Measurements from ENCODE around the gene MMEL1. TPM values are rescaled to one million over a fixed set of nuclear protein-coding genes. Genes with fewer than 3 reads are reported as not detected.

MMEL1 gene
- total RNA-seq, 2 experiments from 2014 or later: not detected

GRCh38 chr1:2610036-2610959, 22.5 kb downstream of the MMEL1 start:
- intact Hi-C loops (cut with micrococcal nuclease; ENCODE audit: unreplicated experiment): no loop called here
- H2AFZ ChIP-seq (ENCODE audit: low read length): no peak overlapping the region
- BruUV-seq (replicated peaks): no TSS peak
- no peaks in the 10 kb centered on the region for H3K36me3 ChIP-seq (ENCODE audit: insufficient read depth, low read length)
- no peak overlapping the region for H3K4me3 ChIP-seq (ENCODE audit: low read depth, low read length, poor library complexity, severe bottlenecking)
- H3K4me2 ChIP-seq (ENCODE audit: low read length): no peak overlapping the region
- CTCF ChIA-PET (ENCODE audit: unreplicated experiment): no interaction called here
- no peaks in the 10 kb centered on the region for H3K79me2 ChIP-seq (ENCODE audit: insufficient read depth, low read depth, low read length)
- H3K27ac ChIP-seq (ENCODE audit: low read depth, low read length, poor library complexity, severe bottlenecking): no peak overlapping the region
- TF ChIP-seq, protein P1, sequence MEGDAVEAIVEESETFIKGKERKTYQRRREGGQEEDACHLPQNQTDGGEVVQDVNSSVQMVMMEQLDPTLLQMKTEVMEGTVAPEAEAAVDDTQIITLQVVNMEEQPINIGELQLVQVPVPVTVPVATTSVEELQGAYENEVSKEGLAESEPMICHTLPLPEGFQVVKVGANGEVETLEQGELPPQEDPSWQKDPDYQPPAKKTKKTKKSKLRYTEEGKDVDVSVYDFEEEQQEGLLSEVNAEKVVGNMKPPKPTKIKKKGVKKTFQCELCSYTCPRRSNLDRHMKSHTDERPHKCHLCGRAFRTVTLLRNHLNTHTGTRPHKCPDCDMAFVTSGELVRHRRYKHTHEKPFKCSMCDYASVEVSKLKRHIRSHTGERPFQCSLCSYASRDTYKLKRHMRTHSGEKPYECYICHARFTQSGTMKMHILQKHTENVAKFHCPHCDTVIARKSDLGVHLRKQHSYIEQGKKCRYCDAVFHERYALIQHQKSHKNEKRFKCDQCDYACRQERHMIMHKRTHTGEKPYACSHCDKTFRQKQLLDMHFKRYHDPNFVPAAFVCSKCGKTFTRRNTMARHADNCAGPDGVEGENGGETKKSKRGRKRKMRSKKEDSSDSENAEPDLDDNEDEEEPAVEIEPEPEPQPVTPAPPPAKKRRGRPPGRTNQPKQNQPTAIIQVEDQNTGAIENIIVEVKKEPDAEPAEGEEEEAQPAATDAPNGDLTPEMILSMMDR (conservative IDR thresholded peaks at IDR 0.05; ENCODE audit: low read length): no peak
- H4K20me1 ChIP-seq (ENCODE audit: insufficient read depth, low read length): no peaks in the 10 kb centered on the region
- no peaks in the 10 kb centered on the region for H3K9me2 ChIP-seq (ENCODE audit: insufficient read depth, low read length)
- DNase-seq (ENCODE audit: low spot score): no peak
- POLR2A ChIA-PET: no interaction called here
- no peaks in the 10 kb centered on the region for H3K4me1 ChIP-seq (ENCODE audit: insufficient read depth, low read length, poor library complexity, severe bottlenecking)
- H3K9me3 ChIP-seq (ENCODE audit: low read length): no peaks in the 10 kb centered on the region

DNA sequence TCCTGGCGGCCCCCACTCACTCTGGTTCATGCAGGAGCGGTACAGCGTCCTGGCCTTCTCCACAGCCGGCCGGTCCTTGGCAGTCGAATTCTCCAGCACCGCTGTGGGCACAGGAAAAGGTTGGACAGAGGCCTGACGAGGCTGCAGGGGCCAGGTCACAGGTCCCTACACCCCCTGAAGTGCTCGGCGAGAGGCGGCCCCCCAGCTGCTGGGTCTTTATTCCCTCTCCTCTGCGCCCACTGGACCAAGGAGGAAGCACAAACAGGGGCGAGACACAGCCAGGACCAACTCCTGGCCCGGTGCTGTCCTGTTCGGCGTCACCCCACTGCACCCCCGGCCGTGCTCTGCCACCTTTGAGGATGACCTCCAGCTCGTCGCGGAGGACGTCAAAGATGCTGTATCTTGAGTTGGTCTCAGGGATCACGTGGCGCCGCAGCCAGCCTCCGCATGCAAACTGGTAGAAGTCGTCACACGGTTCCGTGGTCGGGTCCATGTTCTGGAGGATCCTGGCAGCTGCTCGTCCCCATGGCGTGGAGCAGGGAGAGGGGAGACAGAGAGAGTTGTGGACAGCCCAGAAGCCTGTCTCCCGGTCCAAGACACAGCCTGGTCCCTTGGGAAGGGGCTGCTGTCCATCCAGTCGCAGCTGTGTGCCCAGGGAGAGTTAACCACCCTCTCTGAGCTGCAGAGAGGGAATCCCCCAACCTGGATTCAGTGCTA, 23.3 kb downstream of the MMEL1 start:
- TF ChIP-seq, protein P1 (conservative IDR thresholded peaks at IDR 0.05; ENCODE audit: low read length): no peak
- TF ChIP-seq EZH2phosphoT487 (IDR thresholded peaks at IDR 0.05; ENCODE audit: borderline replicate concordance, low read depth, low read length): no peak
- H3K9me3 ChIP-seq (ENCODE audit: low read length): no peaks in the 10 kb centered on the region
- CTCF ChIA-PET (ENCODE audit: unreplicated experiment): no interaction called here
- intact Hi-C loops (cut with micrococcal nuclease; ENCODE audit: unreplicated experiment): no loop called here
- H3K4me2 ChIP-seq (ENCODE audit: low read length): no peak overlapping the region
- no peak overlapping the region for H3K27ac ChIP-seq (ENCODE audit: low read depth, low read length, poor library complexity, severe bottlenecking)
- no peaks in the 10 kb centered on the region for H3K36me3 ChIP-seq (ENCODE audit: insufficient read depth, low read length)
- H3K9me2 ChIP-seq (ENCODE audit: insufficient read depth, low read length): no peaks in the 10 kb centered on the region
- no peaks in the 10 kb centered on the region for H4K20me1 ChIP-seq (ENCODE audit: insufficient read depth, low read length)
- H3K4me3 ChIP-seq (ENCODE audit: low read depth, low read length, poor library complexity, severe bottlenecking): no peak overlapping the region
- no peak overlapping the region for H2AFZ ChIP-seq (ENCODE audit: low read length)
- DNase-seq (ENCODE audit: low spot score): no peak
- no peaks in the 10 kb centered on the region for H3K79me2 ChIP-seq (ENCODE audit: insufficient read depth, low read depth, low read length)
- H3K4me1 ChIP-seq (ENCODE audit: insufficient read depth, low read length, poor library complexity, severe bottlenecking): no peaks in the 10 kb centered on the region
- POLR2A ChIA-PET: no interaction called here
- no TSS peak for BruUV-seq (replicated peaks)

DNA sequence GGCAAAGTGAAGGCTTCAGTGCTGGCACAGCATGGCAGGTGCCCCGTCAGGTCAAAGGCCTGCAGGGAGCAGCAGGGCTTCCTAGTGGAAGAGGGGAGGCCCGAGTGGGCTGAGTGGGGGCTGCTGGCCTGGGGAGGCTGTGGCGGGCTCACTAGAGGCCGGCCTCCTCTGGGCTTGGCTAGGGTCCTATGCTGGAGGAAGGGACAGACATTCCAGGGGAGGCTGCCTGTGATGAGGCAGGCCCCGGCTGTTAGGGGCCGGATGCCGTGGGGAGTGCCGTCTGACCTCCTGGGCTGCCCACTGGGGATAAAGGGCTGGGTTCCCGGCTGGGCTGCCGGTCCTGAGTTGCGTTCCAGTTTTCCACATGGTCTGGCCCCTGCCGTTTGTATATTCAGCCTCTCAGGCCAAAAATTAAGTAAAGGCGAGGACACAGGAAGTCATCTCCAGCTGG, 25.1 kb downstream of the MMEL1 start:
- DNase-seq (ENCODE audit: low spot score): no peak

More for the DNA sequence above, 25.1 kb downstream of the MMEL1 start:
- H4K20me1 ChIP-seq (ENCODE audit: insufficient read depth, low read length): no peaks in the 10 kb centered on the region
- ChIA-PET CTCF (ENCODE audit: unreplicated experiment) (no interaction called here), POLR2A (no interaction called here)
- no peaks in the 10 kb centered on the region for H3K36me3 ChIP-seq (ENCODE audit: insufficient read depth, low read length)
- H3K4me2 ChIP-seq (ENCODE audit: low read length): no peak overlapping the region
- H3K9me3 ChIP-seq (ENCODE audit: low read length): no peaks in the 10 kb centered on the region
- no peak overlapping the region for H2AFZ ChIP-seq (ENCODE audit: low read length)
- H3K4me3 ChIP-seq (ENCODE audit: low read depth, low read length, poor library complexity, severe bottlenecking): no peak overlapping the region
- no peak overlapping the region for H3K27ac ChIP-seq (ENCODE audit: low read depth, low read length, poor library complexity, severe bottlenecking)
- intact Hi-C loops (cut with micrococcal nuclease; ENCODE audit: unreplicated experiment): no loop called here
- no TSS peak for BruUV-seq (replicated peaks)
- TF ChIP-seq EZH2phosphoT487 (IDR thresholded peaks at IDR 0.05; ENCODE audit: borderline replicate concordance, low read depth, low read length): no peak
- TF ChIP-seq, protein P1 (conservative IDR thresholded peaks at IDR 0.05; ENCODE audit: low read length): no peak
- H3K4me1 ChIP-seq (ENCODE audit: insufficient read depth, low read length, poor library complexity, severe bottlenecking): no peaks in the 10 kb centered on the region
- no peaks in the 10 kb centered on the region for H3K9me2 ChIP-seq (ENCODE audit: insufficient read depth, low read length)
- no peaks in the 10 kb centered on the region for H3K79me2 ChIP-seq (ENCODE audit: insufficient read depth, low read depth, low read length)

Measured in OCI-LY7 (cell line).